Erythroblast (primary cell): ENCODE results near the gene ASB6.

Source experiments
- DNase-seq, 2 experiments: peaks; one replicate each; lab custom pipeline; 2025; lab: John Stamatoyannopoulos, UW
- GATA1 ChIP-seq: IDR thresholded peaks from 2 replicates; pipeline ENCODE4 v1.6.1; 2011; ENCODE audit warnings: low read depth, mild to moderate bottlenecking, control low read depth, low read length, moderate library complexity
- POLR2A ChIP-seq: IDR thresholded peaks from 2 replicates; pipeline ENCODE4 v1.6.1; 2011; ENCODE audit warnings: mild to moderate bottlenecking, low read length

ASB6 gene, protein sequence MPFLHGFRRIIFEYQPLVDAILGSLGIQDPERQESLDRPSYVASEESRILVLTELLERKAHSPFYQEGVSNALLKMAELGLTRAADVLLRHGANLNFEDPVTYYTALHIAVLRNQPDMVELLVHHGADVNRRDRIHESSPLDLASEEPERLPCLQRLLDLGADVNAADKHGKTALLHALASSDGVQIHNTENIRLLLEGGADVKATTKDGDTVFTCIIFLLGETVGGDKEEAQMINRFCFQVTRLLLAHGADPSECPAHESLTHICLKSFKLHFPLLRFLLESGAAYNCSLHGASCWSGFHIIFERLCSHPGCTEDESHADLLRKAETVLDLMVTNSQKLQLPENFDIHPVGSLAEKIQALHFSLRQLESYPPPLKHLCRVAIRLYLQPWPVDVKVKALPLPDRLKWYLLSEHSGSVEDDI

DNA sequence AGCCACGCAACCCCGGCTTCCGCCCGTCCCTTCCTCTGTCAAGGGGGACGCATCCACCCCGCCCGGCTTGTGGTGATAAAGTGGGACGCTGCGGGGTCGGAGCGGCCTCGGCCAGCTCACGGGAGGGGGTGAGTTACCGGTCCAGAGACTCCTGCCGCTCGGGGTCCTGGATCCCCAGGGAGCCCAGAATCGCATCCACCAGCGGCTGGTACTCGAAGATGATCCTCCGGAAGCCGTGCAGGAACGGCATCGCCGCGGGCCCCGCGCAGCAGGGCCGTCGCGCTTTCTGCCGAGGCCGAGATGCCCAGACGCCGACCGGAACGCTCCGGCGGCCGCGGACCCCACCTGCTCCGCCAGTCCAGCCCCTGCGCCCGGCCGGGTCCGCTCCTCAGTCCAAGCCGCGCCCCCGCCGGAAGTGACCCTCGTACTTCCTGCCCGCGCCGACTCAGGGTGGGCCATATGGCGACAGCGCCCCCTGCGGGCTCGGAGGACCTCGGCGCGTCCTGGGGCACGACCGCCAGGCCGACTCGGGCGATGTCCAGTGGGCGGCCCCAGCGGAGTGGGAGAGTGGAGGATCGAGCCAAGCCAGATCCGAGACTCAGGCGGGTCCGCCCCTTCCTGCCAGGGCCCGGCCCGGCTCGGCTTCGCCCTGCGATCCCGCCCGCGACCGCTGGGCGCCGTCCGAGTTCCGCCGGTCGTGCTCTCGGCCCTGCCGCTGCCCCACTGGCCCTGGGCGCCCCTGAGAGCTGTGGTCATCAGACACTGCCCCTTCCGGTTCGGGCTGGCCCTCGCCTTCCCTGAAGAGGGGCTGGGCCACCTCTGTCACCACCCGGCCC lies at the start of gene ASB6:
Gene ASB6 (minus strand): TSS at position 402 of the 836 bp plus-strand sequence. CDS start 152 bp downstream, at position 250.
- peak; percentile 98 to 99 for DNase-seq
- TF ChIP-seq POLR2A (peak; percentile 77), GATA1 (no peak)

DNA sequence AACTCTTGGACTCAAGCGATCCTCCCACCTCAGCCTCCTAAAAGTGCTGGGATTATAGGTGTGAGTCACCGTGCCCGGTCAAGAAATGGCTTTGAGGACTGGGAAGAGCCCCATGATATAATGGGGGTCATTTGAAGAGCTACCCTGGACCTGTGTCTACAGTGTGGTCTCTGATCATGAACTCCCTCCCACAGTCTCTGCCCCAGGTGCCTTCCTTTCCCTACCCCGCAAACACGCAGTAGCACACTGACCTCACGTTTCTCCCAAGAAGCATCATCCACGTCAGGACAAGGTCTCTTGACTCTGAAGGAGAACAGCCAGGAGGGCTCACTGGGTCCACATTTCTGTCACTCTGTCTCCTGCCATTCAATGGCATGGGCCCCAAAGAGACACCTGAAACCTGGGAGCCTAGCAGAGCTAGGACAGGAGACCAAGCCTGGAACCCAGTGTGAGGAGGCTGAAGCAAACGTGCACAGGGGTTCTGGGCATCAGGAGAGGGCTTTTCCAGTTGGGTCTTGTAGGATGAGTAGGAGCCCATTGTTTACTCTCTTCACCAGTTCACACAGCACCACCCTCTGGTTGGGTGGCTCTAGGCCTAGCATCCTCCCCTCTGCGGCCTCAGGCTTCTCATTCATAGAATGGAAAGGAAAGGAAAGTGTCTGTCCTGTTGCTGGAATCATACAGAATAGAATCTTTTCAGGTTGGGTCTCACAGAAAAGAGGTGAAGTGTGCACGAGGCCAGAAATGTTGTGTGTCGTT lies 46.5 kb upstream of the ASB6 start:
- TF ChIP-seq POLR2A (no peak), GATA1 (no peak)
- no peak for DNase-seq

DNA sequence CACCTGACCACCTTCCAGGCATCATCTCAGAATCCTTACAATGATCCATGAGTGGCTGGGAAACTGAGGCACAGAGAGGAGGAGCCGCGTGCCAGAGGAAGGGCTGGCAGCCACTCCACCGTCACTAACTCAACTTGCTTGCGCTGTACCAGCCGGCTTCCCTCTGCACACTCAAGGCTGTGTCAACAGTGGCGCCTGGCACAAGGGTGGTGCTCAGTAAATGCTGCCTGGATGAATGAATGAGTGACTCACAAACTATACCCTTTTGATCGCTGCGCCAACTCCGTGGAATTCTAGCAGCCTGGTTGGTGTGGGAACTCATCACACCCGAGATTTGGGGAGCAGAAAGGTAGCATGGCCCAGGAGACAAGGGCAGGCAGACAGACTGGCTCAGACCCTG lies 45.4 kb upstream of the ASB6 start:
- no peak for DNase-seq
- TF ChIP-seq GATA1: no peak
- no peak for TF ChIP-seq POLR2A

DNA sequence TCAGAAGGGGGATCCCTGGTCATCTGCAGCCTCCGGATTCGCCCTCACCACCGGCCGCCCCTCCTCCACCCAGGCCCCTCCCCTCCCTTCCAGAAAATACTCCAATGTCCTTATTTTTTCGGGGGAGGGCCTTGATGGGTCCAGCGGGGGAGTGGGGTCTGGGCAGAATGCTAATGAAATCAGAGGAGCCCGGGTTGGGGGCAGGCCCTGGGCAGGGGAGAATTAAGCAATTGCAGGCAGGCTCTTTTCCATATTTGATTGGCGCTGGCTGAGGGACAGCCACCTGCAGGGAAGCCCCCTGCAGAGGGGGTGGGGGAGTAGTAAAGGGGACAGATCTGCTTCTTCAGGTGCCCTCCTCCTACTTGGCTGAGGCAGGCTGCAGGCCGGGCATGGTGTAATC lies 44.8 kb upstream of the ASB6 start:
- TF ChIP-seq GATA1 (no peak), POLR2A (no peak)
- DNase-seq: no peak

DNA sequence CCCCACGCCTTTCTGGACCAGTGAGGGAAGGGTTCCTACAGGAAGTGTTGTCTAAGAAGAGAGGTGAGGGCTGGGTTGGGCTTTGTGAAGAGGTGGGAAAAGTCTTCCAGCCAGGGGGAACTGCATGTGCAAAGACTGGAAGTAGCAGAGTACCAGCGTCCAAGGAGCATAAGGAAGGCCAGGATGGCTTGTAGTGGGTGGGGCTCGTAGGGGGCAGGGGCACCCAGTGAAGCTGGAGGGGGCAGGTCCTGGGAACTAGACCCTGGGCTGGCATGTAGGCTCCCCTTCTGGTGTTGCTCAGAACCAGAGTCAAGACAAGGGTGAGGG lies 43.9 kb upstream of the ASB6 start:
- DNase-seq: no peak
- TF ChIP-seq POLR2A: no peak
- TF ChIP-seq GATA1: no peak

DNA sequence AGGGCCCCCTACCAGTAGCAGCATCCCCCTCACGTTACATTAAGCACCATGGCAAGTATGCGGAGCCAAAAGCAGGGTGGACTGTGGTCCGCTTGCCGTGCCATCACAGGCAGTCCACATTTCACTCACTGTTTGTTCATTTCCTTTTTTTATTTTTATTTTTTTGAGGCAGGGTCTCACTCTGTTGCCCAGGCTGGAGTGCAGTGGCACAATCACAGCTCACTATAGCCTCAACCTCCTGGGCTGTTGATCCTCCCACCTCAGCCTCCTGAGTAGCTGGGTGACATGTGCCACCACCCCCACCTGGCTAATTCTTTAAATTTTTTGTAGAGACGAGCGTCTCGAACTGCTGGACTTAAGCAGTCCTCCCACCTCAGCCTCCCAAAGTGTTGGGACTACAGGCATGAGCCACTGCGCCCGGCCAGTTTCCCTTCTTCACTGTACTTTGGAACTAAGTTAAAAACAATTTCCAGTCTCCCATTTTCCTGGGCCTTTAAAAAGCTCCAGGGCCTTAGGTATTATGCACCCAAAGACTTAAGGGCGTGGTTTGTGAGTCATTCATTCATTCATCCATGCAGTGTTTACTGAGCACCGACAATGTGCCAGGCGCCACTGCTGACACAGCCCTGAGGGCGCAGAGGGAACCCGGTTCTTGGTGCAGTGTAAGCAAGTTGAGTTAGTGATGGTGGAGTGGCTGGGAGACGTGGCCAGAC lies 43.4 kb upstream of the ASB6 start:
- no peak for DNase-seq
- TF ChIP-seq POLR2A (no peak), GATA1 (no peak)

DNA sequence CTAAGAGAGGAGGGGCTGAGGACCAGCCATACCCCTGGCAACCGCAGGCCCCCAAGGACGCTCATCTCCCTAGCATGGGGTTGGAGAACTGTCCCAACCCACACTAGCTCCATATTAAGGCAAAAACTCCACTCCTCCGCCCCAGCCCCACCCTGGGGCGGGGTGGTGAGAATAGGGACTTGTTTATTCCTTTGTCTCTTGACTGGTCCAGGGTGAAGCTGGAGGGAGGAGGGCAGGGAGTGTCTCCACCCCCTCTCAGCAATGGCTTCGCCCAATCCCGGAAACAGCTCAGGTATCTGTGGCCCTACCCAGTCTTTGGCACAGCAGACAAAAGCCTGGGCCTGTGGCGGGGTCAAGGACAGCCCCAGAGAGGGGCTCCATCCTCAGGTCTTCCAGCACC lies 40.4 kb upstream of the ASB6 start:
- TF ChIP-seq POLR2A (no peak), GATA1 (no peak)
- DNase-seq: no peak

DNA sequence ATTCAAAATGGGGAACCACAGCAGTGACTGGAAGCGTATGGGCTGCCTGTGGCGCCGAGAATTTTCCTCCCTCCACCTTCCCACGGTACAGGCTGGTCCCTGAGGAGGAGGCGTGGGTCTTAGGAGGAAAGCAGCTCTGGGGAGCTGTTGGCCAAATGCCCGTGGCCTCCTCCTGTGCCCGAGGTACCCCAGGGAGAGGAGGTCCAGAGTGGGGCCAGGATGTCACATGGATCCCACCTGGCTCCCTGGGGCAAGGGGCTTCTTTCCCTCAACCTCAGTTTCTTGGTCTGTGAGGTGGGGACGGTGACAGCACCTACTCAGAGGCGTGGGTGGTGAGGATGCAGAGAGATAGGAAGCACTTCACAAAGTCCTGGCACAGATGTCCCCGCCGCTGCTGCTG lies 40.0 kb upstream of the ASB6 start:
- DNase-seq: no peak
- no peak for TF ChIP-seq POLR2A

DNA sequence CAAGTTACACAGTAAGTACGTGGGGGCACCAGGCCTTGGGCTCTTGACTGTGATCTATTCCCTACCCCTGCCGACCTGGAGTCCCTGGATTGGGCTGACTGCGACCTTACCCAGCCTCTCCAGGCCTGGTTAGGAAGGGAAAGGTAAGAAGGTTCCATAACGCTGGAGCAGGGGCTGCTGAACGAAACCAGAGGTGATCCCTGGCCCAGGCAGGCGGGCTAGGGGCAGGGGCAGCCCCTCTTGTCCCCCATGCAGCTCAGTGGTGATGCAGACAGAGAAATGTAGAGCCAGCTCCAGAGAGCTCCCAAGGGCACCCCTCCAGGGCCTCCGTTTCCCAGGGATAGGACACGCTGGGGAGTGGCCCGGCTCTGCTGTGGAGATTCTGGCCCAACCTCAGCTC lies 37.6 kb upstream of the ASB6 start:
- TF ChIP-seq POLR2A (no peak), GATA1 (no peak)
- DNase-seq: no peak

DNA sequence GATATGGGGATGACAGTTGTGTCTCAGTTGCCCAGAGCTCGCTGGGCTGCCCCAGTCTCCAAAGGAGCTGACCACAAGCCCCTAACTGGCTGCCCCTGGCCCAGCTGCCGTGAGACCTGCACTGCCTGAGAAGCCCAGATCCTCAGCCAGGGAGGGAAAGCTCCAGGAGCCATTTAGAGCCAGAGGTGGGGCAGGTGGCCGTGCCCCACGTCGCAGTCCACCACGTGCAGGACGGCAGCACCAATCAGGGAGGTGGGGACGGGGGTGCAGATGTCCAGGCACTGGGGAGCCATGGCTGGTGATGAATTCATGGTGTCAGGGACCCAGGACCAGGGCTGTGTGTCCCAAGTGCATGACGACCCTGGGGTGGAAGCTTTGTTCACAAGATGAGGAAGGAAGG lies 36.9 kb upstream of the ASB6 start:
- TF ChIP-seq POLR2A (no peak), GATA1 (no peak)
- no peak for DNase-seq

DNA sequence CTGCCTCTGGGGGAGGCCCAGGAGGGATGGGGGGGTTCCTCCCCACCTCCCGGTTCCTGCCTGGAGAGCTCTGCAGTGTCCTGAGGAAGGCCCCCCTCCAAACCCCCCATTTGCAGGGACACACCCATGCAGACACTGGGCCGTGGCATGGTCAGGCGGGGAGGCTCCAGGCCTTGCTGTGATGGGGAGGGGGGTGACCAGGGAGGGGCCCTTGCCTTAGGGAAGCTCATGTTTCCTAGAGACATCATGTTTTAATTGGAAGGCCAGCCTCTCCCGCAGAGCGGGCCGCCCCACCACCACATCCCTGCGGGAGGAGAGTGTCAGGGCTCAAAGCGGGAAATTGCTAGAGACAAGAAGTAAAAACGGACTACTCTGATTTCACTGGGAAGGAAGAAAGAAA lies 35.5 kb upstream of the ASB6 start:
- TF ChIP-seq POLR2A (no peak), GATA1 (no peak)
- no peak for DNase-seq

DNA sequence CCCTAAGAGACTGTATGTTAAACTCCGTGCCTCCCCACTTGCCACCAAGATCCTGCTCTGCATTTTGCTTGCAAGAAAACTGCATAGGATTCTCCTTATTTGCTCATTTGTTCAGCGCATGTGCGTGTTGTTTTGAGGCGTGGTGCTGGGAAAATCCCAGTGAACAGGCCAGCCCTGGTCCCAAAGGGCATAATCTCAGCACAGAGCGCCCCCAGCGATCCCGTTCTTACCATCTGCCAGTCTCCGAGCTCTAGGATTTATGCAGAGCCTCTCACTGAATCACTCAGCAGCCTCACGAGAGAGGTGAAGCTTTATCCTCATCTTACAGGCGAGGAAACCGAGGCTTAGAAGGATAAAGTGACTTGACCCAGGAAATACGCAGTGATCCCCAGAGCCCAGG lies 35.0 kb upstream of the ASB6 start:
- no peak for DNase-seq
- TF ChIP-seq POLR2A: no peak
- no peak for TF ChIP-seq GATA1

DNA sequence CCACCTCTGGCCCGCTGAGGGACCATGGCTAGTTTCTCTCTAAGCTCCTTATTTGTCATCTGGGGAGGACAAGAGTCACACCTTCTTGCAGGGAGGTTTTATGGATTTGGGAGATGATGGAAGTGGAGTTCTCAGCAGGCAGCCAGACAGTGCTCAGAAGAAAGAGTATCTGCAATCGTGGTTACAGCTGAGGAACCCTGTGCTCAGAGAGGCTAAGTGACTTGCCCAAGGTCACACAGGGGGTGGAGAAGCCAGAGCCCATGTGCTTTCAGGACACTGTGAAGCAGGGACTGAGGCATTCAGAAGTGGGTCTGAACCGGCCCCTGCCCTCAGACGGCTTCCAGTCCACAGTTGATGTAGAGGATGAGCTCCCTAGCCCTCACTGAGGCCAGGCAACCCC lies 34.3 kb upstream of the ASB6 start:
- DNase-seq: no peak
- no peak for TF ChIP-seq GATA1
- no peak for TF ChIP-seq POLR2A
